Mucosa of descending colon (tissue), 3 donors: ENCODE data around the gene SYNRG. TPM values are rescaled to one million over a fixed set of nuclear protein-coding genes. Genes with fewer than 3 reads are reported as not detected.

Experiments
- ATAC-seq: fragments of 200-7000 bp; cut with Tn5 transposase; one replicate; pipeline ENCODE4 v1.9.1; 2020; ENCODE audit warnings: mild to moderate bottlenecking, moderate library complexity
- DNase-seq, 3 donors: peaks; one replicate each; pipeline ENCODE4 v3.0.0-alpha.2; 2020
- H3K36me3 ChIP-seq: fragments of 200-600 bp; one replicate; pipeline ENCODE4 v1.8.0; 2021; ENCODE audit warnings: low read depth, mild to moderate bottlenecking
- H3K4me1 ChIP-seq: fragments of 200-600 bp; one replicate; pipeline ENCODE4 v1.8.0; 2021; ENCODE audit warnings: low read depth, mild to moderate bottlenecking
- H3K4me3 ChIP-seq: fragments of 200-600 bp; one replicate; pipeline ENCODE4 v1.8.0; 2021; ENCODE audit warnings: mild to moderate bottlenecking
- H3K9me3 ChIP-seq: fragments of 200-600 bp; one replicate; pipeline ENCODE4 v1.8.0; 2021; ENCODE audit warnings: mild to moderate bottlenecking
- intact Hi-C, 2 donors: fragments of 100-400 bp; cut with DNase I in 1 of 2; cut with micrococcal nuclease in 1 of 2; formaldehyde crosslinking; loops; one replicate each; pipeline versions ENCODE4 v1.11.0 to v1.11.1; 2022; cut with DNase I, micrococcal nuclease
- total RNA-seq, 3 donors: library from RNA; stranded (reverse); fragmentation: NEBNext Ultra II Directional in 2 of 3; extraction: Animal tissue kit (Norgen Biotek cat#: 25700) in 2 of 3; gene quantifications; one replicate each; pipeline versions ENCODE4 v1.2.1 to v1.2.4, GENCODE V29; 2021 to 2023
- TF ChIP-seq, protein P1 (sequence below): fragments of 200-600 bp; IDR thresholded peaks from one replicate; pipeline ENCODE4 v1.8.0; 2022; ENCODE audit warnings: antibody characterized with exemption, mild to moderate bottlenecking
- donor health status: DM: no; HTN: no; CAD: no; lungs with moderate emphysema.
- donor health status: DM: no; HTN: no; CAD: no.
- donor health status: DM: no; HTN: yes; CAD: no.

The SYNRG gene
- total RNA-seq, 3 donors from 2014 or later = 36.8 to 46.2 (median 38.1) TPM

GRCh38 chr17:37478187-37478586 lies 131.0 kb downstream of the SYNRG start:
- no peaks in the 10 kb centered on the region for H3K36me3 ChIP-seq

DNA sequence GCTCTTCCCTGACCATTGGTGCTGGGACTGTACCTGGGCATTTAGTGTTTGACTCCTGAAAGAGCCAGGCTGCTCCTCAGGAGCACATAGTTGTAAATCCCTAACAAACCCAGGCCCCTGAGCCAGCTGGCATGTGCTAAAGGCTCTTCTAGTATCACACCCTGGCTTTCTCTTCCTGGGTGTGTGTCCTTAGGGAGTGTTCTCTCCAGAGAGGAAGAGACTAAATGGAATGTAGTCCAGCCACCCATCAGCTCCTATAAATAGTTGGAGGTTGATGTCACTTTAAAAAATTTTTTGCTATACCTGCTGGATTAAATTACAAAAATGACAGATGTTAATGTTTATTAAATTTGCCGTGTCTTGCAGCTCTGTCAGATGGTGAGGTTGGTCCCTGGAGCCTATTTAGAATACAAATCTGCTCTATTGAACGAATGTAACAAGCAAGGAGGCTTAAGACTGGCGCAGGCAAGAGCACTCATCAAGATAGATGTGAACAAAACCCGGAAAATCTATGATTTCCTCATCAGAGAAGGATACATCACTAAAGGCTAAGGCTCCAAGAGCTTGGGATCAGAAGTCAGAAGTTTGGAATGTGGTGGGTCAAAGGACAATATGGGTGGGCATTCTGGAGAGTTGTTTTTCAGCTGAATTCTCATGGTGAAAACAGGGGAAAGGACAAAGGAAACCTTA lies 132.6 kb downstream of the SYNRG start:
- ATAC-seq = peak; percentile 83
- H3K9me3 ChIP-seq = no peaks in the 10 kb centered on the region
- DNase-seq = peak in 1 of 3 donors; percentile 29
- no peaks in the 10 kb centered on the region for H3K36me3 ChIP-seq
- TF ChIP-seq, protein P1, sequence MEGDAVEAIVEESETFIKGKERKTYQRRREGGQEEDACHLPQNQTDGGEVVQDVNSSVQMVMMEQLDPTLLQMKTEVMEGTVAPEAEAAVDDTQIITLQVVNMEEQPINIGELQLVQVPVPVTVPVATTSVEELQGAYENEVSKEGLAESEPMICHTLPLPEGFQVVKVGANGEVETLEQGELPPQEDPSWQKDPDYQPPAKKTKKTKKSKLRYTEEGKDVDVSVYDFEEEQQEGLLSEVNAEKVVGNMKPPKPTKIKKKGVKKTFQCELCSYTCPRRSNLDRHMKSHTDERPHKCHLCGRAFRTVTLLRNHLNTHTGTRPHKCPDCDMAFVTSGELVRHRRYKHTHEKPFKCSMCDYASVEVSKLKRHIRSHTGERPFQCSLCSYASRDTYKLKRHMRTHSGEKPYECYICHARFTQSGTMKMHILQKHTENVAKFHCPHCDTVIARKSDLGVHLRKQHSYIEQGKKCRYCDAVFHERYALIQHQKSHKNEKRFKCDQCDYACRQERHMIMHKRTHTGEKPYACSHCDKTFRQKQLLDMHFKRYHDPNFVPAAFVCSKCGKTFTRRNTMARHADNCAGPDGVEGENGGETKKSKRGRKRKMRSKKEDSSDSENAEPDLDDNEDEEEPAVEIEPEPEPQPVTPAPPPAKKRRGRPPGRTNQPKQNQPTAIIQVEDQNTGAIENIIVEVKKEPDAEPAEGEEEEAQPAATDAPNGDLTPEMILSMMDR = no peak
- intact Hi-C loops = no loop called here
- H3K4me1 ChIP-seq = no peaks in the 10 kb centered on the region
- H3K4me3 ChIP-seq = no peak overlapping the region

More at GRCh38 chr17:37478187-37478586, 131.0 kb downstream of the SYNRG start:
- no peak overlapping the region for H3K4me3 ChIP-seq
- H3K4me1 ChIP-seq = no peaks in the 10 kb centered on the region
- peak in 1 of 3 donors; percentile 8 for DNase-seq
- ATAC-seq = no peak
- TF ChIP-seq, protein P1 = no peak
- H3K9me3 ChIP-seq = no peaks in the 10 kb centered on the region
- intact Hi-C loops = no loop called here

DNA sequence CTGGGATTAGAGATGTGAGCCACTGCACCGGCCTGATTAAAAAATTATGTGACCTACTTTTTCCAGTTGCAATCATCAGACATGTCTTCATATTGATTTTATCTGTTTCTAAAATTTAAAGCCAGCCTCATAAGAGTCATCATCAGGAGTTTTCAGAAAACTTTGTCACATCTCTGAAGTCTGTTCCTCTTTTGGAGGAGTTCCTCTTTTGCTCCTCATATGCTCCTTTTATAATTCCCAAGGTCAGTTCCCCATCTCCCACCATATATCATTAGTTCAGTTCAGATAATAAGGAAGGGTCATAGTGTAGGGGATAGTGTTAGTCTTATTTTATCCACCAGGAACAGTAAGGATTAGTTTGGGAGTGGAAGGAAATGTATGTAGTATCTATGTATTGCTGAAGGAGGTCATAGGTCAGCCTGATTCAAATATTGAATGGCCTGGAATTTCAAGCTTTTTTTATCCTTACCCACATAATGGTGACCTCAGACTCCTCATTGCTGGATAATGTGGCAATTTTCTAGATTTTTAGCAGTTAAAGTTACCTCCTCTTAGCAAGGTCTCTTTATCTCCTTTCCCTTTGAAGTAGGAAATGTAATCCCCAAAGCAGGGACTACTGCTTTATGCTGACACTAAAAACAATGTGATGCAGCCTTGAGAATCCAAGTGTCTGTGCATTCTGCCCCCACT lies 133.3 kb downstream of the SYNRG start:
- Histone ChIP-seq H3K9me3 (no peaks in the 10 kb centered on the region), H3K36me3 (no peaks in the 10 kb centered on the region), H3K4me1 (no peaks in the 10 kb centered on the region), H3K4me3 (no peak overlapping the region)
- intact Hi-C loops = no loop called here
- TF ChIP-seq, protein P1 = no peak
- DNase-seq (no peak), ATAC-seq (no peak)

DNA sequence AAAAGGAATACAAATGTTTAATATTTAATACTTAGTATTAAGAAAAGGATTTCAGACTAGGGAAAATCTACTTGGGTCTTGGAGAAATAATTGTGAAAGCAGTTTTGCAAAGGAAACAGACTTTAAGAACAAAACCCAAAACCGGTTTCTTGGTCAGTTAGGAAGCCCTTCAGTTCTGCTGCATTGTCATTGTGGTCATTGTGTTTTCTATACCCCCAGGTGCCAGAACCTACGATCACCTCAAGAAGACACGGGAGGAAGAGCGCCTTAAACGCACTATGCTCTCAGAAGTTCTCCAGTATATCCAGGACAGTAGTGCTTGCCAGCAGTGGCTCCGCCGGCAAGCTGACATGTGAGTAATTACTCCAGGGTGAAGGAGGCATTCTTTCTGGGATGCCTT lies 139.0 kb downstream of the SYNRG start:
- ATAC-seq = no peak
- Histone ChIP-seq H3K4me3 (no peak overlapping the region), H3K9me3 (no peaks in the 10 kb centered on the region), H3K36me3 (no peaks in the 10 kb centered on the region), H3K4me1 (no peaks in the 10 kb centered on the region)
- TF ChIP-seq, protein P1 = no peak
- intact Hi-C loops = no loop called here
- no peak for DNase-seq

DNA sequence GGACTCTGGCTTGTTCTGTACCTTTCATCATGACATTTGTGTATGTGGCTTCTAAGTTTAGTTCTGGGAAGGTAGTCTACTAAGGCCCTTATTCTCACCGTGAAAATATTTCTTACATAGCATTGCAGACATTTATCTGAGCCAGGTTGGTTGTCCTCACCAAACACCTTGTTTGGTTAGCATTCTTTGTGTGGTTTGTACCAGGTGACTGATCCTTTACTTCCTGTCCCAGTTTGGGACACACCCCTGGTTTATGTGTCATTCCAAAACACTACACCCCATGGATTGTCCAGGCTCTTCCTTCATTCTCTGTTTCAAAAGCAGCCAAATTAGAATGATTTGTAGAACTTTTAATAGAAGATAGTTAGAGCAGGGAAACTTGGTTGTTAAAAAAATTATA lies 142.7 kb downstream of the SYNRG start:
- TF ChIP-seq, protein P1 = no peak
- Histone ChIP-seq H3K9me3 (no peaks in the 10 kb centered on the region), H3K36me3 (no peaks in the 10 kb centered on the region), H3K4me1 (no peaks in the 10 kb centered on the region), H3K4me3 (no peak overlapping the region)
- no peak for DNase-seq
- intact Hi-C loops = no loop called here
- peak; percentile 47 for ATAC-seq
